Nephron progenitor cell (in vitro differentiated cells): Measurements from ENCODE around the gene NINJ1.
A peak's percentile ranks its signal among the peaks of the same experiment; 100 is the strongest.

Source experiments
- DNase-seq: peaks from one replicate; pipeline ENCODE4 v3.0.0; 2021
- H3K27ac Mint-ChIP-seq: 2 replicates; pipeline ENCODE4 v1.8.0; 2021; ENCODE audit warnings: mild to moderate bottlenecking, moderate library complexity, mixed read lengths
- H3K27me3 Mint-ChIP-seq: 2 replicates; pipeline ENCODE4 v1.8.0; 2021; ENCODE audit warnings: mild to moderate bottlenecking, low read depth, mixed read lengths; ENCODE audit not compliant: poor library complexity
- H3K36me3 Mint-ChIP-seq: 2 replicates; pipeline ENCODE4 v1.8.0; 2021; ENCODE audit warnings: low read depth, mixed read lengths
- H3K4me1 Mint-ChIP-seq: 2 replicates; pipeline ENCODE4 v1.8.0; 2021; ENCODE audit warnings: mixed read lengths
- H3K4me3 Mint-ChIP-seq: 2 replicates; pipeline ENCODE4 v1.8.0; 2021; ENCODE audit warnings: mild to moderate bottlenecking, moderate library complexity, mixed read lengths
- H3K9me3 Mint-ChIP-seq: 2 replicates; pipeline ENCODE4 v1.8.0; 2021; ENCODE audit warnings: mild to moderate bottlenecking, moderate library complexity, mixed read lengths
- TF ChIP-seq, protein P1 (sequence below): fragments of 200-600 bp; sonication (generic); IDR thresholded peaks from 2 replicates; pipeline ENCODE4 v1.5.0; 2021; ENCODE audit warnings: antibody characterized with exemption

The NINJ1 gene

DNA sequence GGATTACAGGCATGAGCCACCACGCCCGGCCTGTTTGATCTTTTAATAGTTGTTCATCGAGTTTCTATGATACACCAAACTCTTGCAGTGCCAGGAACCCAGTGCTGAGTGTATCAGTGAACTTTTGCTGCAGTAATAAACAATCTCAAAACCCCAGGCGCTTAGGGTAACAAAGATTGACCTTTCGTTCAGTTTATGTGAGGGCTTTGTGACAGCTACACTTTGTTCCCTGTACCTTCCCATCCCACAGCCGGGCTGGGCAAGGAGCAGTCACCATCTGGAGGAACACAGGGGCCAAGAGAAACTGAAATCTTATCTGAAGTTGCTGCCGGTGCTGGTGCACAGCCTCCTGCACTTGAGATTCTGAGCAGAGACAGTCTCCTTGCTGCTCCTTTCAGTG lies 32.6 kb upstream of the NINJ1 start:
- DNase-seq: no peak
- TF ChIP-seq, protein P1, sequence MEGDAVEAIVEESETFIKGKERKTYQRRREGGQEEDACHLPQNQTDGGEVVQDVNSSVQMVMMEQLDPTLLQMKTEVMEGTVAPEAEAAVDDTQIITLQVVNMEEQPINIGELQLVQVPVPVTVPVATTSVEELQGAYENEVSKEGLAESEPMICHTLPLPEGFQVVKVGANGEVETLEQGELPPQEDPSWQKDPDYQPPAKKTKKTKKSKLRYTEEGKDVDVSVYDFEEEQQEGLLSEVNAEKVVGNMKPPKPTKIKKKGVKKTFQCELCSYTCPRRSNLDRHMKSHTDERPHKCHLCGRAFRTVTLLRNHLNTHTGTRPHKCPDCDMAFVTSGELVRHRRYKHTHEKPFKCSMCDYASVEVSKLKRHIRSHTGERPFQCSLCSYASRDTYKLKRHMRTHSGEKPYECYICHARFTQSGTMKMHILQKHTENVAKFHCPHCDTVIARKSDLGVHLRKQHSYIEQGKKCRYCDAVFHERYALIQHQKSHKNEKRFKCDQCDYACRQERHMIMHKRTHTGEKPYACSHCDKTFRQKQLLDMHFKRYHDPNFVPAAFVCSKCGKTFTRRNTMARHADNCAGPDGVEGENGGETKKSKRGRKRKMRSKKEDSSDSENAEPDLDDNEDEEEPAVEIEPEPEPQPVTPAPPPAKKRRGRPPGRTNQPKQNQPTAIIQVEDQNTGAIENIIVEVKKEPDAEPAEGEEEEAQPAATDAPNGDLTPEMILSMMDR: no peak
- no peak overlapping the region for H3K27ac Mint-ChIP-seq
- no peaks in the 10 kb centered on the region for H3K36me3 Mint-ChIP-seq
- H3K27me3 Mint-ChIP-seq: no peaks in the 10 kb centered on the region
- peaks cover 7% of the 10 kb centered on the region for H3K4me1 Mint-ChIP-seq
- no peak overlapping the region for H3K4me3 Mint-ChIP-seq
- no peaks in the 10 kb centered on the region for H3K9me3 Mint-ChIP-seq

DNA sequence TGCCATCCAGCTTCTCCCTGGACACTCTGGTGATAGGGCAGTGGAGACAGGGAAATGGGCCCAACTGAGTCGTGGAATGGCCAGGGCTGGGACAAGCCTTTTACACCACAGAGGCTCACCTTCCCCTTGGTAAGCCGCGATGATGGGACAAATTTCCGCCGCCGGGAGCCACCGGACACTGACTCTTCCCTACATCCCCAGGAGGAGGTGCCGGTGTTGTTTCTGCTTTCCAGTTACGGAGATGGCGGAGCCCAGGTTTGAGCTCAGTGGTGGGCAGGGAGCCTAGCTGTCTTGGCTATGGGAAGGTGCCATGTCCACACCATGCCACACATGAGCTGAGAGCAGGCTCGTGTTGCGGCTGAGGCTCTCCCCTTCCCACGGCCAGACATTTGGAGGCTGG lies 30.0 kb upstream of the NINJ1 start:
- Mint-ChIP-seq H3K27me3 (peaks cover 12% of the 10 kb centered on the region), H3K9me3 (no peaks in the 10 kb centered on the region), H3K4me3 (no peak overlapping the region), H3K27ac (no peak overlapping the region), H3K36me3 (no peaks in the 10 kb centered on the region), H3K4me1 (peaks cover 22% of the 10 kb centered on the region)
- DNase-seq: no peak
- TF ChIP-seq, protein P1: no peak

DNA sequence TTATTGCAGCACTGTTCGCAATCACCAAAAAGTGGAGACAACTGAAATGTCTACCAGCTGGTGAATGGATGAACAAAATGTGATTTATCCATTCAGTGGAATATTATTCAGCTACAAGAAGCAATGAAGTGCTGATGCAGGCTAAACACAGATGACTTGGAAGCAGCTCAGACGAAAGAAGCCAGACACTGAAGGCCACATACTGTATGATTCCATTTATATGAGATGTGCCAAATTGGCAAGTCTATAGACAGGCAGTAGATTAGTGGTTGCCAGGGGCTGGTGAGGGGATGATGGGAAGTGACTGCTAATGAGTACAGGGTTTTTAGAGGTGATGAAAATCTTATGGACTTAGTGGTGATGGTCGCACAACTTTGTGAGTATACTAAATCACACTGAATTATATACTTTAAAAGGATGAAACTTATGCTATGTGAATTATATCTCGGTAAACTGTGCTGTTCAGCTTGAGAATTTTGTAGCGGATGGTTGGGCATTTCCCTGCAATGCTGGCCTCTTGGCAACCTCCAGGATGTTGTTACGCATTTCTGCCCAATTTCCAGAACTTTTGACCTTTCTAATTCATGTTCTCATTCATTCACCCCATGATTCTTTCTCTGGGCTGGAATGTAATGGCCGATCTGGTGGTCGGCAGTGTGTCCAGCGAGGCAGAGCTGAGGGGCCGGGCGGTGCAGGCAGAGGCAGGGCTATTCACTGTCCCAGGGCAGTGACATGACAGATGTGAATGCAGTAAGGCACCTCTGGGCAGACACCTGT lies 27.9 kb upstream of the NINJ1 start:
- peaks cover 12% of the 10 kb centered on the region for H3K27me3 Mint-ChIP-seq
- H3K27ac Mint-ChIP-seq: no peak overlapping the region
- peaks cover 14% of the 10 kb centered on the region for H3K4me1 Mint-ChIP-seq
- no peak for DNase-seq
- TF ChIP-seq, protein P1: no peak
- no peaks in the 10 kb centered on the region for H3K9me3 Mint-ChIP-seq
- no peaks in the 10 kb centered on the region for H3K36me3 Mint-ChIP-seq
- no peak overlapping the region for H3K4me3 Mint-ChIP-seq

DNA sequence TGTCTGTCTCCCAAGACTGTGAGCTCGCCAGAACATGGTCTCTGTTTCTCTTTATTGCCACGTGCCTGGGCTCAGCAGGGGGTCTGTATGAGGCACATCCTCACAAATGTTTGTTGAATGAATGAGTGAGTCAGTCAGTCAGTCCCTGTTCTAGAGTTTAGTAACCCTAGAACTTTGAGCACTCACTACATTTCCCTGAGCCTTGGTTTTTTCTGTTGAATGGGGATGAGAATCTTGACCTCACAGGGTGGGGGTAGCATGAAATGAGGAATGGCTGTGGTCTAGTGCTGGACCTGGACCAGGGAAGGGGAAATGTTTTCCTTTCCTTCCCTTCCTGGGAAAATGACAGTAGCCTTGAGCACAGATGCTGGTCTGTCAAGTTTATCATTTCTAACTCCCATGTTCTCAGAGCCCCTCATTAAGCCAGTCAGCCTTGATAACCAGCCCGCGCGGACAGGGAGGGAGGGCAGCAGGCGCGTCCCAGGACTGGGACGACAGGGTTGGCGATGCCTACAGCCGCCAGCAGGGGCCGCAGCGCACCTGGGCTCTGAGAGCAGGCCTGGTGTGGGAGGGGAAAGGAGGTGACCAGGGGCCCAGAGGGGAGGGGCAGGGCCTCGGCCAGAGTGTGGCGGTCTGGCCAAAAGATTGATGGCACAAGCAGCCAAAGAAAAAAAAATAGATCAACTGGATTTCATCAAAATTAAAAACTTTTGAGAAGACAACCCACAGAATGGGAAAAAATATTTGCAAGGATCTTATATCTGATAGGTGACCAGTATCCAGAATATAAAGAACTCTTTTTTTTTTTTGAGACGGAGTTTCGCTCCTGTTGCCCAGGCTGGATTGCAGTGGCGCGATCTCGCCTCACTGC lies 25.8 kb upstream of the NINJ1 start:
- Mint-ChIP-seq H3K27me3 (peaks cover 12% of the 10 kb centered on the region), H3K9me3 (no peaks in the 10 kb centered on the region), H3K27ac (no peak overlapping the region), H3K4me1 (peaks cover 27% of the 10 kb centered on the region), H3K4me3 (no peak overlapping the region), H3K36me3 (no peaks in the 10 kb centered on the region)
- DNase-seq: peak; percentile 96
- TF ChIP-seq, protein P1: peak; percentile 95

DNA sequence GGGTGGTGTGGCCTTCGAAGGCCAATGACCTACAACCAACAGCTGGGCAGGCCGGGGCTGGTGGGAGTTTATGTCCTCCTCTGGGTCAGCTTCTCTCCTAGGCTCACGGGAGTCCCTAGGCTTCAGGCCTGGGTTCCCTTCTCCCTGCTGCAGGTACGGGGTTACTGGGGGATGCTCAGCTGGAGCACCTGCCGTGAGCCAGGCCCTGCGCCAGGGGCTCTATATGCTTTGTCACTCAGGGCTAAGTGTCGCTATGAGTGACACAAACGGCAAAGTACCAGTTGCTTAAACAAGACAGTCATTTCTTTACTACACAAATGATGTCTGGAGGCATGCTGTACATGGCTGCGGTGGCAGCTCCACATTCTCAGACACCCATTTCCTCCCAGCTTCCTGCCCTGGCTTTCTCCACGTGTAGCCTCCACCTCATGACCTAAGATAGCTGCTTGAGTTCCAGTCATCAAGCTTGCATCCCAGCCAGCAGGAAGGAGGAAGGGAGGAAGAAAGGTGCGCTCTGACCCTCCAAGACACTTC lies 22.5 kb upstream of the NINJ1 start:
- Mint-ChIP-seq H3K27me3 (peaks cover 12% of the 10 kb centered on the region), H3K9me3 (no peaks in the 10 kb centered on the region), H3K4me1 (peaks cover 35% of the 10 kb centered on the region), H3K36me3 (no peaks in the 10 kb centered on the region), H3K4me3 (no peak overlapping the region), H3K27ac (no peak overlapping the region)
- no peak for DNase-seq
- TF ChIP-seq, protein P1: no peak
